GOT3 (cell line): Measurements from ENCODE around the gene TMPRSS3.

Source experiments
- DNase-seq: peaks from one replicate; lab custom pipeline; 2025; ENCODE audit warnings: mixed read lengths; lab: John Stamatoyannopoulos, UW

Gene TMPRSS3

GRCh38 chr21:42387843-42388340 is 8.0 kb downstream of the TMPRSS3 start:
- DNase-seq, result no peak

- DNase-seq, result no peak
Measured at GRCh38 chr21:42387164-42387563, 8.7 kb downstream of the TMPRSS3 start.

GRCh38 chr21:42386034-42386591 is 9.7 kb downstream of the TMPRSS3 start:
- DNase-seq, result no peak

- no peak for DNase-seq
Measured at GRCh38 chr21:42385619-42386018, 10.2 kb downstream of the TMPRSS3 start.

GRCh38 chr21:42384989-42385388 is 10.9 kb downstream of the TMPRSS3 start:
- DNase-seq, result no peak

GRCh38 chr21:42384156-42384945 is 11.5 kb downstream of the TMPRSS3 start:
- no peak for DNase-seq

GRCh38 chr21:42383331-42383730 is 12.5 kb downstream of the TMPRSS3 start:
- no peak for DNase-seq

GRCh38 chr21:42382915-42383314 is 12.9 kb downstream of the TMPRSS3 start:
- DNase-seq, result no peak

- DNase-seq, result no peak
Measured at GRCh38 chr21:42381347-42381984, 14.4 kb downstream of the TMPRSS3 start.

- no peak for DNase-seq
Measured at GRCh38 chr21:42379426-42380215, 16.2 kb downstream of the TMPRSS3 start.

GRCh38 chr21:42378418-42378817 is 17.4 kb downstream of the TMPRSS3 start:
- DNase-seq, result no peak

- DNase-seq, result no peak
Measured at GRCh38 chr21:42377951-42378340, 17.9 kb downstream of the TMPRSS3 start.

GRCh38 chr21:42377211-42377950 is 18.5 kb downstream of the TMPRSS3 start:
- no peak for DNase-seq

- no peak for DNase-seq
Measured at GRCh38 chr21:42376338-42376982, 19.4 kb downstream of the TMPRSS3 start.

GRCh38 chr21:42375966-42376337 is 19.9 kb downstream of the TMPRSS3 start:
- DNase-seq, result no peak

GRCh38 chr21:42375506-42375905 is 20.3 kb downstream of the TMPRSS3 start:
- DNase-seq, result no peak

- DNase-seq, result no peak
Measured at GRCh38 chr21:42374864-42375499, 20.9 kb downstream of the TMPRSS3 start.

- DNase-seq, result no peak
Measured at GRCh38 chr21:42374457-42374856, 21.4 kb downstream of the TMPRSS3 start.

- DNase-seq, result no peak
Measured at GRCh38 chr21:42373908-42374455, 21.9 kb downstream of the TMPRSS3 start.

GRCh38 chr21:42373196-42373907 is 22.5 kb downstream of the TMPRSS3 start:
- DNase-seq, result no peak
